ENCODE data around the gene SNX24.
"Not testable (repeated sequence)": the region's sequence is repeated elsewhere in the genome, so short reads cannot be mapped to it uniquely, and the experiment has no call there.

Gene SNX24, protein sequence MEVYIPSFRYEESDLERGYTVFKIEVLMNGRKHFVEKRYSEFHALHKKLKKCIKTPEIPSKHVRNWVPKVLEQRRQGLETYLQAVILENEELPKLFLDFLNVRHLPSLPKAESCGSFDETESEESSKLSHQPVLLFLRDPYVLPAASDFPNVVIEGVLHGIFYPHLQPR

DNA sequence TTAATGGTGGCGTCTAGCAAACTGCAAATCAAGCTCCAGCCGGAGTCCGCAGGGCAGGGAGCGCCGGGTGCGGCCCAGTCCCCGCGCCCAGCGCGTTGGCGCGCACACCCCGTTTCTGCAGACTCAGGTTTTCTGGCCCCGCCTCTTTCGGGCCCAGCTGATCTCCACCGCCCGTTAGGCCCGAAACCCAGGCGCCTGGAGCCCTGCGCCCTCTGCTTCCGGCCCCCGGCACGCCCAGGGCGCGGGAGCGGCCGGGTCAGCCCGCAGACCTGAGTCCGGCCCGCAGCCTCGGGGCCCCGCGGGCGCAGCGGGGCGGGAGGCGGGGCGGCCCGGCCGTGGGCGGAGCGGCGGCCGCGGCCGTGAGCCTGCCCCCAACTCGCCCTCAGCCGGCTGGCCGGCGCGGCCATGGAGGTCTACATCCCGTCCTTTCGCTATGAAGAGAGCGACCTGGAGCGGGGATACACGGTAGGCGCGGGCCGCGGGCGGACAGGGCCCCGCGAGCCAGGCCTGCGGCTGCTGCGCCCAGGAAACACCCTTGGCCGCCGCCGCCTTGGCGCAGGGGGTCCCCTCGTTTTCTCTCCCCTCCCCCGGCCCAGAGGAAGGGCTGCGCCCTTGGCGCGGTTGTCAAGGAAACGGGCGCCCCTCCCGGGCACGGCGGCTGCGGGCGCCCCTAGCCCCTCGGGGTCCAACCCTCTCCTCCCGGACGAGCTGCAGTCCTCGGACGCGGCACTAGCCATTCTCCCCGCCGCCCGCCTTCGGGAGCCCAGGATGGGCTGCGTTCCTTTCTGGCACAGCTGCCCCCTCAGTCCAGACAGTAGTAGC is at the start of gene SNX24:
TSS of gene SNX24 (plus strand) at position 385 of the 822 bp plus-strand sequence. CDS start at position 406, 21 bp downstream.
- no peak for DNase-seq

DNA sequence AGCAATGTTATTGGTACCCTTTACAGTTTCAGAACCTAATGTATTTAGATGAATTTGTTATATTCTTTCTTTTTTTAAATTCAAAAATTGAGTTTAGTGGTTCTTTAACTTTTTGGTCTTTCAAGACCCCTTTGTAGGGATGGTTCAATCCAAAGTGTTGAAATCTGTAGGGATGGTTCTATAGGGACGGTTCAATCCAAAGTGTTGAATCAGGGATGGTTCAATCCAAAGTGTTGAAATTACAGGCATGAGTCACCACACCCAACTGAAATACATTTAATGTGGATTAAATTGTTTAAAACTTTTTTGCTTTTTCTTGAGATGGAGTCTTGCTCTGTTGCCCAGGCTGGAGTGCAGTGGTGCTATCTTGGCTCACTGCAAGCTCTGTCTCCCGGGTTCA is 39.9 kb upstream of the SNX24 start:
- no peak for DNase-seq

DNA sequence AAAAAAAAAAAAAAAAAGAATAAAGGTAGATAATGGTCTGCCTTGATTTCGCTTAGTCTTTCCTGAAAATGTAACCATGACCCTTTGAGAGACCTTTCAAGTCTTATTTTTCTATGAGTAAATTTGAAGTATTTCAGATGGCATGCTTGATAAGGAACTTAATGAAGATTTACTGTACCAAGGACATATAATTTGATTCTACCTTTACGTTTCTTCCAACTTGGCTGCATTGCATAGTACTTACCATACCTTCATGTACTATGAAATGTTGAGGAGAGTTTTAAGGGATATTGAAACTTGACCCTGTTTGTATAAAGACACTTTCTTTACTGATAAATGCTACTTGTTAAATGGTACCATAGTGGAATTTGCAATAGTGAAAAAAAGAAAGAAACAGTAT is 35.0 kb upstream of the SNX24 start:
- no peak for DNase-seq

DNA sequence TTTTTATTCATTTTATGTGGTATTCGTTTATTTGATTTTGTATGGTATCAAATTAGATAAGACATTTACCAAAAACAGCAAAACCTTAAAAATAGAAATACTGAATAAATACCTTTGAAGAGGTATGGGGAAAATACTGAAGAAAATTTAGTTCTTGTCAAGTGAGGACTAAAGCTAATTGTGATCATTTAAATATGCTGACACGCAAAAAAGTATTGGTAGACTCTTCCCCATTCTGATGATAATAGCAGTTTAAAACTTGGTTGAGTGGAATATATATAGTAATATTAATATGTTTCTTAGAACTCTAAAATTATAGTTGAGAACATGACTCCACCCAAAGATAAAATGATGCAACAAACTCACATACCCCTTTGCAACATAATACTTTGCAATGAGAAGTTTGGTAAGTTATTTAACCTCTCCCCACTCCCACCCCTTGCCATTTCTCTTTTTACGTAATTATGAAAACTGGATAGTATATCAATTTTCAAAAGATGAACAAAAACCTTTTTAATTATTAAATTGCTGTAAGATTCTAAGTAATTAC is 30.1 kb upstream of the SNX24 start:
- no peak for DNase-seq

DNA sequence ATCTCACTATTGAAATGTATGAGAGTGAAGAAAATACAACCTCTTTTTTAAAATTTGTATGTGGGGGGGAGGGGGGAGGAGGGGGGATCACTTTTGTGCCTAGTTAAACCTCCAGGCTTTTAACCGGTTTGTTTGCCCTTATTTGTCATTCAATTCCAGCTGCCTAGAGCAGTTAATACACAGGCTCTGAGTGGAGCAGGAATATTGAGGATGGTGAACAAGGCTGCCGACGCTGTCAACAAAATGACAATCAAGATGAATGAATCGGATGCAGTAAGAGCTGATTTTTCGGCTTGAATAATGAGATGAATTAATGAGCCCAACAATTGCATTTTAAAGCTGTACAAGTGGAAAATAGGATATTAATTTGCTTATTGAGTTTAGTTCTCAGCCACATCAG is 28.7 kb upstream of the SNX24 start:
- DNase-seq, result no peak

DNA sequence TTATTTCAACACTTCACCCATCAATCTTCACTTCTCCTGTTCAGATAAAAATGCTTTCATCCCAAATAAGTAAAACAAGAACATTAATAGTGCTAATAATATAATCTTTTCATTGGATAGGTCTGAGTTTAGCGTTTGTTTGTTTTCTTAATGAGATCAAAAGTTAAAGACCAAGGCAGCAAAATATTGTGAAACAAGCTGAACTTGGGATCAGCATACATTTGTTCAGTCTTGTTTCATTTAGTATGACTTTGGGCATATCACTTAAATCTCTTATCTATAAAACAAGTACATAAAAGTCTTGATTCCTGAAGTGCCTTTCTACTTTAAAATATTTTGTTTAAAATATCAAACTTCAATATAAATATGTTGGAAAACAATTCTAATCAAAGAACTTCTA is 13.4 kb upstream of the SNX24 start:
- DNase-seq, result no peak

DNA sequence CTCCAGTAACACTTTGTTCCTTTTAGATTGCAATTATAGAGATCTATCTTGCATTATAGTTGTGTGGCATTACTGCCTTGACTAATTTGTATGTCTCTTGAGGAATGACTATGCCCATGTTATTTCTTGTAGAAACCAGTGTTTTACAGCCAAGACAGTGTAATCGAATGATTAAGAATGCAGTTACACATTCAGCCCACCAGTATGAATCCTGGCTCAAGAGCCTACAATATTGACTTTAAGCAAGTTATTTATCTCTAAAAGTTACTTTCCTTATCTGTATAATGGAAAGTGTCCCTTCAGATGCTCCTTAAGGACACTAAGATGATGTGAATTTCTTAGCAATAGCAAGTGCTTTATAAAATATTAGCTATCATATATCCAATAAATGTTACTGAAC is 9.7 kb upstream of the SNX24 start:
- no peak for DNase-seq

DNA sequence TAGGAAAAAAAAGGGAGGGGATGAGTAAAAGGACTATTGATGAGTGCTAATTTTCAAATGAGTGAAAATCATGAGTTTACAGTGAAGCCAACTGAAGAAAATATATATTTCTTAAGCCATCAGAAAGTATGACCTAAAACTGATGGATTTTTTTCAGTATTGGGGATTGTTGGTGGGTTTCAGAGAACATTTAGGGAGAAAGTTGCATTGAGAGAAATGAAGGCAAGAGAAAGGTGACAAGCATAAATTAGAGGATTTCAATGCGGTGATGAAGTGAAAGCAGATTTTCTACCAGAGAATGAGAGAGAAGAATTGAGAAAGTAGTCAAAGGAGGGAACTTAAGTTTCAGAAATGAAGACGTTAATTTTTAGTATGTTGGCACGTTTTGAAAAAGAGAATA is 8.5 kb upstream of the SNX24 start:
- no peak for DNase-seq

DNA sequence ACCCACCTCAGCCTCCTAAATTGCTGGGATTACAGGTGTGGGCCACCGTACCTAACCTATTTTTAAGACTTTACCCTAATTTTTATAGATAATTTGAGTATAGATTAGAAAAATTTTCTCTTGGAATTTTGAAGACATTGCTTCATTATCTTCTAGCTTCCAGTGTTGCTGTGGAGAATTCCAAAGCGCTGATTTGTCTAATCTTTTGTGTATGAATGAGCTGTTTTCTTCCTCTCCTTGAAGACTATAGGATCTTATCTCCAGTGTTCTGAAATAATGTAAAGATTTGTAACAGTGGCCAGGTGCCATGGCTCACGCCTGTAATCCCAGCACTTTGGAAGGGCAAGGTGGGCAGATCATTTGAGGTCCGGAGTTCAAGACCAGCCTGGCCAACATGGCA is 5.7 kb upstream of the SNX24 start:
- no peak for DNase-seq

DNA sequence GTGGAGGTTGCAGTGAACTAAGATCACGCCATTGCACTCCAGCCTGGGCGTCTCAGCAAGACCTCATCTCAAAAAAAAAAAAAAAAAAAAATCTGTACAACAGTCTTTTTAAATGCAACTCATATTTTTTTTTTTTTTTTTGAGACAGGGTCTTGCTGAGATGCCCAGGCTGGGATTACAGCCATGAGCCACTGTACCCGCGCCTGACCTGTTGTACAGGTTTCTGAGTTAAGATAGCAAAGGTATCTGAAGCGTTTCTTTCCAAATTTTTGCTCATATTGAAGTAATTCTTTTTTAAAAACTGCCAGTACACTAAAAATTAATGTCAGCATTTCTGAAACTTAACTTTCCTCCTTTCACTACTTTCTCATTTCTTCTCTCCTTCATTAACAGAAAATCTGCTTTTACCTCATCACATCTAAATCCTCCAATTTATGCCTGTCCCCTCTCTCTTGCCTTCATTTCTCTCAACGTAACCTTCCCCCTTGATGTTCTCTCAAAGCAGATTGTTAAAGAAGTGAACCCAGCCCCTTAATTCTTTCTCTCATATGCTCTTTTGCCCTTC is 3.3 kb upstream of the SNX24 start:
- DNase-seq, result no peak

DNA sequence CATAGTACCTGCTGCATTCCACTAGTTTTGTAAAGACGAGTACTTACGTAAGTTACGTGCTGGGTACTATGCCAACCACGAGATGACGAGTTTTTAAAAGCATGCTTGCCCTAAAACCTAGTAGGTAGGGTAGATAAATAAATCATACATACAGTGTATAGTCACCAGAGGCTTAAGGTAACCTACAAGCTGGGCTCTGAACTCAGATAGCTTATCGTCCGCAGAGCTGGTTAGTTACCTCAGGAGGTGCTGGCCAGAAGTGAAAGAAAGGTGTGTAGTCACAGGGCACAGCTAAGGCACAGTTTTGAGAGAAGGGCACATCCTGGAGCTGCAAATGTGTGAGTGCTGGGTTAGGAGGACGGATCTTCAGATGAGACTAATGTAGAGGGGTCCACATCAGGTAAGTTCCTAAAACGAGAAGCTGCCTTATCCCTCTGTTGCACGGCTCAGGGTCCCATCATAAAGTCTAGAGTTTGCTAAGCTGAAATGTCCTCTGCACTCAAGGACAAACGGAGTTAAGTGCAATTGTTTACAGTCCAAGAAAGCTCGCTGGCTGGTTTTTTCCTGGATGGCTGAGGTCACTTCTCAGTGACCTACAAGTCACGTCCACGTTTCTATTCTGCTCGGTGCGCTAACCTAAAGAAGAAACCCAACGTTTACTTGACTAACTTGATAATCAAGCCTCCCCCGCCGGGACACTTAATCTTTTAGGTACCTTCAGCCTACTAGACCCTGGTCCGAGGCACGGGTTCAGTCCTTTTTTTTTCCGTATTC is 1.1 kb upstream of the SNX24 start:
- no peak for DNase-seq

DNA sequence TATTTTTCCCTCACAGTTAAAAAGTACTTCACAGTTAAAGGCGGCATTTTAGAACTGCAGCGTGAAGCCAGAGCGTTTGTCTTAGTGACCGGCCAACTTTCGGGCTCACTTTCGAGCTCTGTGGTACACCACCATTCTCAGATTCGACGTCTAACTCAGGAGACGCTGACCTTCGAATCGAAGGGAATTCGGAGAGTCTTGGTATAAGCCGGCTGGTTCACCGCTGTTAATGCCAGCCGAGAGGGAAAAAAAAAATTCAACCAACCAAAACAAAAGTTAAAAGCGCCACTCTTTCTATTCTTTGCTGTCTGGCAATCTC is 544 bp upstream of the SNX24 start:
- no peak for DNase-seq

DNA sequence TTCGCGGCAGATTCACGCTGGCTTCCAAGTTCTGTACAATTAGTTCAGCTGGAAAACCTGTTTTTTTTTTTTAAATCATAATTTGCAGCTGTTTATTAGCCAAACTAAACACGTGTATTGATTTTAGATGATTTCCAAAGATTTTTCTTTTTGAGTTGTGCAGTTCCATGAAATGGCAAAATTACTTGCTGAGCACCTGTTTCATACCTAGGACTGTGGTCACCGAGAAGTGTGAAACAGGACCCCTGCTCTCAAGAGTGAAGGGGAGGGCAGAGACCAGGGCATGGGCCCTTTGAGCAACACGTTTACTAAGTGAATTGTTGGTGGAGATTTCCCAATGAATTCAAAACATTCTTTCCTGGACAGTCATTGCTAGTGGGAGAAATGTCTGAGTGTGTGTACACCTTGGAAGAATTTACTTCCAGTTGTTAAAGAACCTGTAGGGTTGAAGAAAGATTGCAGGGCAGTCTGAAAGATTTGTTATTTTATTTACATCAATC is 688 bp downstream of the SNX24 start:
- no peak for DNase-seq

DNA sequence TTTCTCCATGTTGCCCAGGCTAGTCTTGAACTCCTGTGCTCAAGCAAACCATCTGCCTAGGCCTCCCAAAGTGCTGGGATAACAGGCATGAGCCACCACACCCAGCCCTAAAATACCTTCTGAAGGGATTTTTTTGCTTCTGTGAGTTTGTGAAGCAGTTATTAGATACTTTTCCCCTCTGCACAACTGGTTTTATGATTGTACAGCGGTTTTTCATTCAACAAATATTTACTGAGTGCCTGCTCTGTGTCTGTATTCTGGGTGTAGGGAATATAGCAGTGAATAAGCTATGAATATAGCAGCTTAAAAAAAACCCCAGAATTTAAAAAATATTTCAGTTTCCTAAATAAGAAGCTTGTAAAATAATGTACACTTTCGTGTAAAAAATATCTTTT is 2.3 kb downstream of the SNX24 start:
- no peak for DNase-seq

DNA sequence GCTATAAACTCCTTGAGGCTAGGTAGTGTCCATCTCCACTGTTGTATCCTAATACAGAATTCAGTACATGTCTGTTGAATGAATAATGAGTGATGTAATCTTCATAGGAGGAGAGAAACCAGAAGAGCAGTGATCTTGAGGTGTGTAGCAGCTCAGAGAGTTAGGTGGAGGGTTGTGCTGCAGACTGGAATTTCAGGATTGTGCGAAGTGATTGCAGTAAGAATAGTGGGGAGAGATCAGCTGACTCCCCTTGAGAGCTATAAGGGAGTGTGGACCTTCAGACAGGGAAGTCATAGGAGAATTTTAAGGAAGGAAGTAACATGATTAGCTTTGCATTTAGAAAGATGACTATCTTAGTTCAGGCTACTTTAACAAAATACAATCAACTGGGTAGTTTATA is 4.4 kb downstream of the SNX24 start:
- DNase-seq, result no peak

DNA sequence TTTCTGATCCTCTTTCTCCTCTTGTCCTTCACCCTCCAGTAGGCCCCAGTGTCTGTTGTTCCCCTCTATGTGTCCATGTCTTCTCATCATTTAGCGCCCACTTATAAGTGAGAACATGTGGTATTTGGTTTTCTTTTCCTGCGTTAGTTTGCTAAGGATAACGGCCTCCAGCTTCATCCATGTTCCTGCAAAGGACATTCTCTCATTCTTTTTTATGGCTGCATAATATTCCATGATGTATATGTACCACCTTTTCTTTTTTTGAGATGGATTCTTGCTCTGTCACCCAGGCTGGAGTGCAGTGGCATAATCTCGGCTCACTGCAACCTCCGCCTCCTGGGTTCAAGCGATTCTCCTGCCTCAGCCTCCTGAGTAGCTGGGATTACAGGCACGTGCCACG is 12.1 kb downstream of the SNX24 start:
- not testable (repeated sequence) for DNase-seq

DNA sequence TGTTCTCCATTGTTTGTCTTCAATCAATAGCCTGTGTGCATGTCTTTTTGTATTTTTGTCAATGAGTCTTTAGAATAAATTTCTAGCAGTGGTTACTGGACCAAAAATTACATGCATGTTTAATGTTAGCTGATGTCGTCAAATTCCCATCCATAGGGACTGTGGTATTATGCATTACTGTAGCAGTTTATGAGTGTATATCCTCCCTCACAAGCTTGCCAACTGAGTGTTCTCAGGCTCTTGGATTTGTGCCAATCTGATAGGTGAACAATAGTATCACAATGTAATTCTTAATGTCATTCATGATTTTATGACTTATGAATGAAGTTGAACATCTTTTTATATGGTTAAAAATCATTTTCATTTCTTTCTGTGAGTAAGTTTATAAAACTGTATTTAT is 13.0 kb downstream of the SNX24 start:
- DNase-seq, result no peak

DNA sequence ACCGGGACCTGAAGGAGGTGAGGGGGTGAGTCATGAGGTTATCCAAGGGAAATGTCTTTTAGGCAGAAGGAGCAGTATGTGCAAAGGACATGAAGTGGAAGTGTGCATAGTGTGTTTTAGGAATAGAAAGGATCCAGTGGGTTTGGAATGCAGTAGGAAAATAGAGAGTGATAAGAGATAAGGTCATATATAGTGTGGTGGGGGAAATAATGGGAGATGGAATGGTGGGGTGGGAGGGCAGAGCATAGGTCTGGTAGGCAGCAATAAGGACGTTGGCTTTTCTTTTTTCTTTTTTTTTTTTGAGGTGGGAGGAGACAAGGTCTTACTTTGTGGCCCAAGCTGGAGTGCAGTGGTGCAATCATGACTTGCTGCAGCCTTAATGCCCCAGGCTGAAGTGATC is 17.8 kb downstream of the SNX24 start:
- DNase-seq, result no peak

DNA sequence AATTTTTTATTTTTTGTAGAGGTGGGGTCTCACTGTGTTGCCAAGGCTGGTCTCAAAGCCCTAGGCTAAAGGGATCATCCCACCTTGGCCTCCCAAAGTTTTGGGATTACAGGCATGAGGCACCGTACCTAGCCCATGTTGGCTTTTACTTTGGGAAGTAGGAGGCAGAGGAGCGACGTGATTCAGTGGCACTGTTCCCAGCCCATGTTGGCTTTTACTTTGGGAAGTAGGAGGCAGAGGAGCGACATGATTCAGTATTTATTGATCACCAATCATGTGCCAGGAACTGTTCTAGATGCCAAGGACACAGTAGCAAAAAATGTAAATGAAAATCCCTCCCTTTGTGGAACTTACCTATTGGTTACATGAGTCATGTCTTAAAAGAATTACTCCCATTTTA is 18.3 kb downstream of the SNX24 start:
- no peak for DNase-seq

DNA sequence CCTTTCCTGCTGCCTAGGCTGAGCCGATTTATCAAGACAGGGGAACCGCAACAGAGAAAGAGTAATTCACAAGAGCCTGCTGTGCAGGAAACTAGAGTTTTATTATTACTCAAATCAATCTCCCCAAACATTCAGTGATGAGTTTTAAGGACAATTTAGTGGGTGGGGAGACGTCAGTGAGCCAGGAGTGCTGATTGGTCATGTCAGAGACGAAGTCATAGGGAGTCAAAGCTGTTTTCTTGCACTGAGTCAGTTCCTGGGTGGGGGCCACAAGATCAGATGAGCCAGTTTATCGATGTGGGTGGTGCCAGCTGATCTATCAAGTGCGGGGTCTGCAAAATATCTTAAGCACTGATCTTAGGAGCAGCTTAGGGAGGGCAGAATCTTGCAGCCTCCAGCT is 19.0 kb downstream of the SNX24 start:
- no peak for DNase-seq

DNA sequence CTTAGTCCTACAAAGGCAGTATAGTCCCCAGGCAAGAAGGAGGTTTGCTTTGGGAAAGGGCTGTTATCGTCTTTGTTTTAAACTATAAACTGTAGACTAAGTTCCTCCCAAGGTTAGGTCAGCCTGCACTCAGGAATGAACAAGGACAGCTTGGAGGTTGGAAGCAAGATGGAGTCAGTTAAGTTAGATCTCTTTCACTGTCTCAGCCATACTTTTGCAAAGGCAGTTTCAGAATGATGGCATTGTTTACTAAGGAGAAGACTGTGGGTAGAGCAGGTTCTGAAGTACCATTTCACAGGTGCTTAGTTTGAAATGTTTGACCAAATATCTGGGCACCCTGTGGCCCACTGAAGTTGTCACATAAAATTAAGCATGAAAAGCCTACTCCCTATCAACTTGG is 19.4 kb downstream of the SNX24 start:
- no peak for DNase-seq

DNA sequence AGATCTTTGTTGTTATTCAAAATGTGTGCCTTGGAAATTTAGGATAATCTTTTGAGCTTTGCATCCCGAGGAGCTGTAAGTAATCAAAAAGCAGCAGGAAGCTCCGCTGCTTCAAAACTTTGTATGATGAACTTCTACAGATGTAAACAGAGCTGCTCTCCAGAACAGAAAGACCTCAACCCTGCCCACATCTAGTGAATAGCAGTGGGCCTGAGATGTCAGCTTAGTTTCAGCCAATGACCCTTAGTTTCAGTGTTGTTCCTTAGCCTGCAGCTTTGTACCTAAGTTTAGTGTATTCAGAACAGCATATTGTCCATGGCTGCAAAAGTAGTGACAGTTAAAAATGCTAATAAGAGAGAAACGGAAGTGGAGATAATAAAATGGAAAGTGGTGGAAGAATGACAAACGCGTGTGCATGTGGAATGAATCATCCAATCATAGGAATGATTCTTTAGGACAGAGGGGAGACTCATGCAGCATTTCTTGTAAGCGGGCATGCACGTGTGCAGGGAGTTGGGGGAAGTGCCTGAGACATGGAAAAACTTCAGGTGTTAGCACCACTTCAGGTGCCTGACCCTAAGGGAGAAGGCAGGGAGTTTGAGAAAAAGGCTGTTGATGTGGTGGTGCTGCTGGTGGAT is 24.9 kb downstream of the SNX24 start:
- DNase-seq, result no peak

DNA sequence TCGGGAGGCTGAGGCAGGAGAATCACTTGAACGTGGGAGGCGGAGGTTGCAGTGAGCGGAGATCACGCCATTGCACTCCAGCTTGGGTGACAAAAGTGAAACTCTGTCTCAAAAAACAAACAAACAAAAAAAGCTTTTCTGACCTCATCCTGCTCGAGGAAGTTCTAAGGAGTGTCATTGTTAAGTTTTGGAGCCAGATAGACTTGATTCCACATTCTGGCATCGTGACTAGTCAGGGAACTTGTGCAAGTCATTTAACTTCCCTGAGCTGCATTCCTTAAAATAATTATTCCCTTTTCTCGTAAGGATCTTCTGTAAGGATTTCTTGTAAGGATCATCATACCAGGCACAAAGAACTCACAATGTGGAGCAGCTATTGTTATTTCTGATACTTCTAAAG is 26.2 kb downstream of the SNX24 start:
- no peak for DNase-seq
